Peyer's patch (tissue), 4 donors: Measurements from ENCODE around the gene ZNF638.

Experiments
- CTCF ChIP-seq, 6 experiments: fragments of 450-650 bp in 4 of 6; fragments of 200-600 bp in 2 of 6; sonication (generic) in 1 of 6; IDR thresholded peaks; one replicate each; pipeline ENCODE4 v1.5.1; 2017 to 2019; ENCODE audit warnings: antibody characterized with exemption in 6 of 6, mild to moderate bottlenecking in 3 of 6, moderate library complexity in 1 of 6
- POLR2A ChIP-seq, 2 donors: fragments of 450-650 bp; IDR thresholded peaks; one replicate each; pipeline ENCODE4 v1.5.1; 2017; ENCODE audit warnings: antibody characterized with exemption in 2 of 2, mild to moderate bottlenecking in 2 of 2, moderate library complexity in 2 of 2

GRCh38 chr2:71428472-71429383, 97.1 kb downstream of the ZNF638 start:
- TF ChIP-seq CTCF (IDR thresholded peaks at IDR 0.05) (no peak), POLR2A (IDR thresholded peaks at IDR 0.05) (no peak)
